Astrocyte of the hippocampus (primary cell): ENCODE results near the gene PDGFC.

Source experiments
- DNase-seq: peaks from one replicate; pipeline ENCODE4 v3.0.0; 2011; ENCODE audit warnings: low read depth, low spot score

Gene PDGFC

GRCh38 chr4:156749426-156750403, 221.9 kb downstream of the PDGFC start:
- DNase-seq: no peak

GRCh38 chr4:156746111-156746510, 225.5 kb downstream of the PDGFC start:
- no peak for DNase-seq

GRCh38 chr4:156738766-156739165, 232.8 kb downstream of the PDGFC start:
- DNase-seq: no peak

GRCh38 chr4:156734965-156735895, 236.4 kb downstream of the PDGFC start:
- DNase-seq: no peak

- DNase-seq: no peak
Measured at GRCh38 chr4:156733582-156733981, 238.0 kb downstream of the PDGFC start.

GRCh38 chr4:156732634-156733033, 239.0 kb downstream of the PDGFC start:
- no peak for DNase-seq

- DNase-seq: no peak
Measured at GRCh38 chr4:156729416-156729815, 242.2 kb downstream of the PDGFC start.

- no peak for DNase-seq
Measured at GRCh38 chr4:156725257-156725656, 246.3 kb downstream of the PDGFC start.

GRCh38 chr4:156723951-156724668, 247.5 kb downstream of the PDGFC start:
- no peak for DNase-seq

- no peak for DNase-seq
Measured at GRCh38 chr4:156718226-156718625, 253.4 kb downstream of the PDGFC start.

- no peak for DNase-seq
Measured at GRCh38 chr4:156711193-156711590, 260.4 kb downstream of the PDGFC start.
